Measurements from ENCODE around the gene NASP.

GRCh38 chr1:45573231-45573804, 10.5 kb upstream of the NASP start:
- no peak for TF ChIP-seq MAX (IDR thresholded peaks at IDR 0.05; ENCODE audit: insufficient read depth, insufficient read length)
- no peak for TF ChIP-seq POLR2A (IDR thresholded peaks at IDR 0.05; ENCODE audit: low read depth, low read length)
- TF ChIP-seq POLR2AphosphoS5 (IDR thresholded peaks at IDR 0.05; ENCODE audit: insufficient read depth, low read depth, low read length) = no peak
- TF ChIP-seq CTCF (IDR thresholded peaks at IDR 0.05; ENCODE audit: extremely low read depth in 1 of 2, insufficient read depth in 1 of 2, low read depth in 1 of 2, low read length in 2 of 2) = no peak
- no peak for TF ChIP-seq JUN (IDR thresholded peaks at IDR 0.05; ENCODE audit: borderline replicate concordance, insufficient read depth, insufficient read length, low read depth)
- TF ChIP-seq MYC (IDR thresholded peaks at IDR 0.05; ENCODE audit: low read depth, low read length) = no peak
- TF ChIP-seq EZH2 (IDR thresholded peaks at IDR 0.05; ENCODE audit: borderline replicate concordance, low read depth, low read length, severe bottlenecking) = no peak
- no peak for TF ChIP-seq FOS (IDR thresholded peaks at IDR 0.05; ENCODE audit: borderline replicate concordance, insufficient read depth, low read length)
- TF ChIP-seq GATA2 (IDR thresholded peaks at IDR 0.05; ENCODE audit: insufficient read depth, insufficient read length, low read depth, low read length) = no peak

Measured in endothelial cell of umbilical vein (primary cell).